Psoas muscle (tissue), 8 donors: ENCODE results near the gene UQCRH. TPM values are rescaled to one million over a fixed set of nuclear protein-coding genes. Genes with fewer than 3 reads are reported as not detected.
"Not testable (repeated sequence)": the region's sequence is repeated elsewhere in the genome, so short reads cannot be mapped to it uniquely, and the experiment has no call there.

Source experiments
- ATAC-seq, 4 donors: fragments of 200-7000 bp; cut with Tn5 transposase; one replicate each; pipeline ENCODE4 v1.9.1; 2020; ENCODE audit warnings: moderate library complexity in 3 of 4, mild to moderate bottlenecking in 2 of 4
- DNase-seq, 2 donors: peaks; one replicate each; pipeline ENCODE4 v3.0.0-alpha.2; 2020
- H3K27ac ChIP-seq: fragments of 200-600 bp; one replicate; pipeline ENCODE4 v1.8.0; 2022
- H3K27me3 ChIP-seq, 3 donors: fragments of 200-600 bp in 1 of 3; one replicate each; pipeline versions ENCODE4 v1.6.1 to v1.8.0; 2013 to 2022; ENCODE audit warnings: low read length in 2 of 3, mild to moderate bottlenecking in 2 of 3, moderate library complexity in 1 of 3; ENCODE audit not compliant: insufficient read depth in 3 of 3
- H3K36me3 ChIP-seq, 2 donors: fragments of 200-600 bp in 1 of 2; one replicate each; pipeline versions ENCODE4 v1.6.1 to v1.8.0; 2013 to 2022; ENCODE audit warnings: low read depth in 1 of 2, mild to moderate bottlenecking in 1 of 2, moderate library complexity in 1 of 2; ENCODE audit not compliant: insufficient read depth in 1 of 2
- H3K4me1 ChIP-seq: fragments of 200-600 bp; one replicate; pipeline ENCODE4 v1.8.0; 2022
- H3K4me3 ChIP-seq: fragments of 200-600 bp; one replicate; pipeline ENCODE4 v1.8.0; 2022; ENCODE audit warnings: mild to moderate bottlenecking
- H3K9me3 ChIP-seq: fragments of 200-600 bp; one replicate; pipeline ENCODE4 v1.8.0; 2022
- CTCF ChIP-seq: fragments of 200-600 bp; IDR thresholded peaks from one replicate; pipeline ENCODE4 v1.8.0; 2022; ENCODE audit warnings: antibody characterized with exemption
- WGBS, 3 donors: extraction: QIAGEN DNeasy Blood & Tissue Kit; methylation state at CpG; one replicate each; pipeline versions ENCODE4 v1.1.6 to v1.1.7; 2013; 5-methylcytosine and 5-hydroxymethylcytosine counted together
- intact Hi-C, 2 donors: fragments of 100-400 bp; cut with DNase I; formaldehyde crosslinking; loops; one replicate each; pipeline versions ENCODE4 v1.11.0 to v1.14.2; 2022
- polyA plus RNA-seq, 3 donors: library from polyadenylated mRNA; stranded (reverse); fragments of 200-250 nt; gene quantifications; one replicate each; pipeline ENCODE4 v1.2.3, GENCODE V29; 2013
- total RNA-seq, 4 donors: library from RNA; stranded (reverse); fragmentation: NEBNext Ultra II Directional in 2 of 4; extraction: Animal tissue kit (Norgen Biotek cat#: 25700) in 2 of 4; gene quantifications; one replicate each; pipeline versions ENCODE4 v1.2.1 to v1.2.4, GENCODE V29; 2021 to 2023
- donor health status: healthy with polysubstance abuse.
- donor health status: DM: no; HTN: no; CAD: no; lungs with moderate emphysema.
- donor health status: Bipolar disorder and iron deficiency.
- donor health status: healthy.
- donor health status: DM: yes; HTN: yes; CAD: no.
- donor health status: DM: no; HTN: no; CAD: no.
- donor health status: DM: no; HTN: no; CAD: no.
- donor health status: DM: yes; HTN: yes; CAD: no.

Gene UQCRH
- total and polyA plus RNA-seq, 7 donors = 267 to 1,297 (median 440) TPM

GRCh38 chr1:46335081-46335480, 31.6 kb downstream of the UQCRH start:
- H3K9me3 ChIP-seq = no peaks in the 10 kb centered on the region
- intact Hi-C loops = no loop called here
- ATAC-seq (no peak), DNase-seq (no peak)
- no peak overlapping the region for H3K4me3 ChIP-seq
- H3K4me1 ChIP-seq = no peaks in the 10 kb centered on the region
- H3K27me3 ChIP-seq = no peaks in the 10 kb centered on the region
- WGBS, 3 donors = 92 to 94% (median 94%) methylated on average over 3 of the region's 3 CpGs
- H3K27ac ChIP-seq = no peak overlapping the region
- no peak for TF ChIP-seq CTCF
- no peaks in the 10 kb centered on the region for H3K36me3 ChIP-seq

GRCh38 chr1:46337409-46337808, 33.9 kb downstream of the UQCRH start:
- DNase-seq, H3K27me3 ChIP-seq, H3K9me3 ChIP-seq, H3K36me3 ChIP-seq, intact Hi-C loops, ATAC-seq, H3K4me1 ChIP-seq, H3K4me3 ChIP-seq, H3K27ac ChIP-seq: not testable (repeated sequence)
- WGBS, 3 donors = 95 to 98% (median 97%) methylated on average over 9 of the region's 14 CpGs

- Histone ChIP-seq H3K27me3 (no peaks in the 10 kb centered on the region), H3K36me3 (peaks cover 0 to 31% of the 10 kb centered on the region in 2 donors), H3K4me3 (peak within 1 kb of the TSS; percentile 80), H3K4me1 (peaks cover 8% of the 10 kb centered on the region), H3K27ac (peak within 1 kb of the TSS; percentile 99), H3K9me3 (no peaks in the 10 kb centered on the region)
- WGBS, 3 donors = 0% methylated on average over 53 of the region's 53 CpGs
- ATAC-seq (peak; percentile 94 to 96 (median 95)), DNase-seq (peak; percentile 93 to 96)
- intact Hi-C loops = loop anchor here in 1 of 2 donors (1.0 kb wide), 1 partner anchor 37 kb away; the partner anchor contains the start of genes LRRC41 and UQCRH
- peak; percentile 61 for TF ChIP-seq CTCF
These were observed 37.1 kb downstream of the UQCRH start, which contains the start of gene NSUN4 for GRCh38 chr1:46340404-46341221. Gene NSUN4 (plus strand): TSS chr1:46340807. CDS start chr1:46340827, 20 bp downstream.

GRCh38 chr1:46341222-46342083, 38.0 kb downstream of the UQCRH start:
- intact Hi-C loops = no loop called here
- WGBS, 3 donors = 40 to 49% (median 41%) methylated on average over 31 of the region's 31 CpGs

More at GRCh38 chr1:46341222-46342083, 38.0 kb downstream of the UQCRH start:
- H3K4me1 ChIP-seq = peaks cover 8% of the 10 kb centered on the region
- peaks cover 0 to 39% of the 10 kb centered on the region in 2 donors for H3K36me3 ChIP-seq
- peak overlapping the region; percentile 80 for H3K4me3 ChIP-seq
- TF ChIP-seq CTCF = no peak
- ATAC-seq (no peak), DNase-seq (peak; percentile 34 to 52)
- H3K27me3 ChIP-seq = no peaks in the 10 kb centered on the region
- H3K9me3 ChIP-seq = no peaks in the 10 kb centered on the region
- H3K27ac ChIP-seq = peak overlapping the region; percentile 99
